Effector CD4-positive, alpha-beta T cell (primary cell): ENCODE measurements around the gene RAB8A.
A peak's percentile ranks its signal among the peaks of the same experiment; 100 is the strongest.
"Not testable (repeated sequence)": the region's sequence is repeated elsewhere in the genome, so short reads cannot be mapped to it uniquely, and the experiment has no call there.

ENCODE experiments used
- DNase-seq: peaks from one replicate; pipeline ENCODE4 v3.0.0-alpha.2; 2020

The RAB8A gene

DNA sequence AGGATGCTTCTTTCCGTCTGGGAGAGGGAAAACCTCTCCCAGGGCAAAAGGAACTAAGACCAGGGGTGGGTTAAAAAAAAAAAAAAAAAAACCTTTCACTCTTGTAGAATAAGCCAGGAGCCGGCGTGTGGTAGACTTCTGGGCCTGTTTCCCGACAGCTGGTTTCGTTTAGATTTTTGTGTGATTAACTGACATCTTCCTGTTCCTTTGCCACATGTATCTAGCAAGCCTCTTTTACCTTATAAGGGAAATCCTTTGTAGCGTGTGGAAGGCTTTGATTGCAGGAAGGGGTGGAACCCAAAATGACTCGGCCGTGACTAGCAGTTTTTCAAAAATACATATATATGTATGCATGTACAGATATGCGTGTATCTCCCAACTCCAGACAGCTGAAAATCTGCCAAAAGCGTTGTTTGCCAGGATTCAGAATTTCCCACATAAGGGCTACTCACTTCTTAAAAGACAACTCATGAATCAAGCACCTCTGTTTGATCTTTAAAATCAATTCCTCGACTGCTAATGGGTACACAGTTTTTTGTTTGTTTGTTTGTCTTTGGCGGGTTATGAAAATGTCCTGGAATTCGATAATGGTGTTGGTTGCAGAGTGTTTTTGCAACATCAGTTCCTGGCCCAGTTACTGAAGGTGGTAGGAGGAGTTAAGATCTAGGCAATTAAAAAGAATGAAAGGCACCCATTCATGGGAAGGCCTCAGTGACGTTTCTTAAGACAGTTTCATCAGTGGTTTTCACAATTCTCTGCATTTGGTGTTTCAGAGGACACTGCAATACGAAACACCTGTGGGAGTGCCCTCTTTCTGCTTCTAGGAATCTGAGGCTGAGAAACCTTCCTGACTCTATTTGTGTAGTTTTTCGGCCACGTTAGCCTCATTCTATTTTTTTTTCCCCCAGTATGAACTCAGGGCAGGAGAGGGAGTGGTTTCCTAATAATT is 32.7 kb upstream of the RAB8A start:
- peak; percentile 60 for DNase-seq

DNA sequence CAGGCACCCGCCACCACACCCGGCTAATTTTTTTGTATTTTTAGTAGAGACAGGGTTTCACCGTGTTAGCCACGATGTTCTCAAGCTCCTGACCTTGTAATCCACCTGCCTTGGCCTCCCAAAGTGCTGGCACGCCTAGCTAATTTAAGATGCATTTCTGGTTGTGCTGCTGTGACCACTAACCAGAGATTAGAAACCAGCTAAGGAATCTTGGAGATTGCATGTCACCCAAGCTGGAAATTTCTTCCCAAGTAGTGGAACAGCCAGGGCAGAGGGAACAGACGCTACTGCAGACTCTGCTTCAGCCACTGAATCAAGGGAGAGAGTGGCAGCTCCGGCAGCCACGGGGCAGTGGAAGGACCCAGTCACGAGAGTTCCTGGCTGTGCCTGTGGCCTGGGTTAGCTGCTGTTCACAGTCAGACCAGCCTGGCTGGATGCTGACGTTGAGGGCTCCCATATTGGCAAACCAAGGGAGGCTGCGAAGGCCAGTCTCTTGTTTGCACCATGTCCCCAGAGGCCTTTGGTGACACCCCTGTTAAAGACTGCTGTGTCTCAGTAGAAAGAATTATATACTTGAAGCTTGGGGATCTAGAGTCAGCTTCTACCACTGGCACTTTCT is 27.5 kb upstream of the RAB8A start:
- no peak for DNase-seq

DNA sequence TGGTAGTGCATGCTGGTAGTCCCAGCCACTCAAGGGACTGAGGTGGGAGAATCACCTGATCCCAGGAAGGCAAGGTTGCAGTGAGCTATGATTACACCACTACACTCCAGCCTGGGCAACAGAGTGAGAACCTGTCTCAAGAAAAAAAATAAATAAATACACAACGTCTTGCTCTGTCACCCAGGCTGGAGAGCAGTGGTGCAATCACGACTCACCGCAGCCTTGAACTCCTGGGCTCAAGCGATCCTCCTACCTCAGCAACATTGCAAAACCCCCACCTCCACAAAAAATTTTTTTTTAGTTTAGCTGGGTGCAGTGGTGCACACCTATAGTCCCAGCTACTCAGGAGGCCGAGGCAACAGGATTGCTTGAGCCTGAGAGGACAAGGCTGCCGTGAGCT is 26.6 kb upstream of the RAB8A start:
- no peak for DNase-seq

DNA sequence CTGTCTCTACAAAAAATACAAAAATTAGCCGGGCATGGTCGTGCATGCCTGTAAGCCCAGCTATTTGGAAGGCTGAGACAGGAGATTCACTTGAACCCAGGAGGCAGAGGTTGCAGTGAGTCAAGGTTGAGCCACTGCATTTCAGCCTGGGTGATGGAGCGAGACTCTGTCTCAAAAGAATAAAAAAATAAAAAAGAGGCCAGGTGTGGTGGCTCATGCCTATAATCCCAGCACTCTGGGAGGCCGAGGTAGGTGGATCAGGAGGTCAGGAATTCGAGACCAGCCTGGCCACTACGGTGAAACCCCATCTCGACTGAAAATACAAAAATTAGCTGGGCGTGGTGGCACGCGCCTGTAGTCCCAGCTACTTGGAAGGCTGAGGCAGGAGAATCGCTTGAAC is 24.3 kb upstream of the RAB8A start:
- not testable (repeated sequence) for DNase-seq

DNA sequence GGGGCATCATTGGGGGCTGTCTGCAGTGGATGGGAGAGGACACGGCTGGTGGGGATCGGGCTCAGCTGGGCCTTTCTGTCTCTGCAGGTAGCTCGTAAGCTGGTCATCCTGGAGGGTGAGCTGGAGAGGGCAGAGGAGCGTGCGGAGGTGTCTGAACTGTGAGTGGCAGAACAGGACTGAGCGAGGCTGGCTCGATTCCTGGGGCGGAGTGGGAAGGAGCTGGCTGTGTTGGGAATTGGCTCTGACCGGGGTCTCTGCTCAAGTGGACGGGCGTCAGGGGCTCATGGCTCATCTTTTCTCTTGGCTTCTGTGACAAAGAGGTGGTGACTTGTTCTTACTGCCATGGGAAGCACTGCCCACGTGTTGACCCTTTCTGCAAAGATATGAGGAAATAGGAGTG is 23.7 kb upstream of the RAB8A start:
- DNase-seq = no peak

DNA sequence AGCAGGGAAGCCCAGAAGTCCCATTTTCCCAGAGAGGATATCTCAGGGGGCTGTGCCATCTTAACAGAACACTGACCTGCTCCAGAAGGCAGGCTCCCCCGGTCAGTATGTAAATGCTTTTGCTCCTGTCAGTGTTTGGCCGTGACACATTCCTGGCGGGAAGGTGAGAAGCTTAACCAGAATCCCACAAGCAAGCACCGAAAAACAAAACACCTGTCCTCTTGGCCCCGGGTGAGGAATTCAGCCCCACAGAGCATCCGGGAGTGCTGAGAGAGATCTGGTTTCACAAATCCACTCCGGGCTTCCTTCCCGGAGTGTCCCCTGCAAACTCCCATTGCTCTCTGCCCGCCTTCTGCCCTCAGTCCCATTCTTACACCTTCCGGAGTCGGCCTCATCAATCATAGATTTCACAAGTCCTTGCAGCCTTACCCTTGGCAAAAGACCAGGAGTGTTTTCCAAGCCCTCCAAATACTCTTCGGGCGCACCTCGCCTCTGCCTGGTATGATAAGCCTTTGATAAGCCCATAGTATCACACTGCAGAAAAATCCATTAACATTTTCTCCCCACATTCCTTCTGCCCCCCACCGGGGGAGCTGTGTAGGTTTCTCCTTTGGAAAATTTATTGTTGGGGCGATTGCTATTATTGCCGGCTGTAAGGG is 23.2 kb upstream of the RAB8A start:
- DNase-seq = no peak

DNA sequence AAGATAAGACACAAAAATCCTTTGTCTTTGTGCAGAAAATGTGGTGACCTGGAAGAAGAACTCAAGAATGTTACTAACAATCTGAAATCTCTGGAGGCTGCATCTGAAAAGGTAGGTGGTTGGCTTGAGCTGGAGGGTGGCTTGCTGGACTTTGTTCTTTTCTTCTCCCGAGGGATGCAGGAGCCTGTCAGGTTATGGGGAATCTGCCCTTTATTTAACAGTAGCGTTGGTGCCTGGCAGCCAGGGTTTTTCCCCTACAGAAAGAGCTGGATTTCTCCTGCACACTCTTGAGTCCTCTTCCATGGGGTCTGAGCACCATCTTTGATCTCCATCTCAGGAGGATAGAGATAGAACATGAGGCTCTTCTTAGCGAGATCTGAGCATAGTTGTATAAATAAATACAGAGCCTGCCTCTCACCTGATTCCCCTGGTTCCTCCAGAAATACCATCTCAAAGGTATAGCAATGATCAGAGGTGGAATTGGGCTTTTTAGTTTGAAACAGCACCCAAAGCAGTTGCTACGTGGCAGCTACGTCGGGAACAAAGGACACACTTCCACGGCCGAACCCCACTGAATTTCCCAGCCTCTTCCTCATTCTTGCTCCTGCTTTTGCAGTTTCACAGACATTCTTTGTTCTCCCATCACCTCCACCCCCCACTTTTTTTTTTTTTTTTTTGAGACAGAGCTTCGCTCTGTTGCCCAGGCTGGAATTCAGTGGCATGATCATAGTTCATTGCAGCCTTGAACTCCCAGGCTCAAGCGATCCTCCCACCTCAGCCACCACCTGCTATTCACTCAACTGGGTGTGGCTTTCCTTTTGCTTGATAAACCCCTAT is 22.5 kb upstream of the RAB8A start:
- DNase-seq = no peak

DNA sequence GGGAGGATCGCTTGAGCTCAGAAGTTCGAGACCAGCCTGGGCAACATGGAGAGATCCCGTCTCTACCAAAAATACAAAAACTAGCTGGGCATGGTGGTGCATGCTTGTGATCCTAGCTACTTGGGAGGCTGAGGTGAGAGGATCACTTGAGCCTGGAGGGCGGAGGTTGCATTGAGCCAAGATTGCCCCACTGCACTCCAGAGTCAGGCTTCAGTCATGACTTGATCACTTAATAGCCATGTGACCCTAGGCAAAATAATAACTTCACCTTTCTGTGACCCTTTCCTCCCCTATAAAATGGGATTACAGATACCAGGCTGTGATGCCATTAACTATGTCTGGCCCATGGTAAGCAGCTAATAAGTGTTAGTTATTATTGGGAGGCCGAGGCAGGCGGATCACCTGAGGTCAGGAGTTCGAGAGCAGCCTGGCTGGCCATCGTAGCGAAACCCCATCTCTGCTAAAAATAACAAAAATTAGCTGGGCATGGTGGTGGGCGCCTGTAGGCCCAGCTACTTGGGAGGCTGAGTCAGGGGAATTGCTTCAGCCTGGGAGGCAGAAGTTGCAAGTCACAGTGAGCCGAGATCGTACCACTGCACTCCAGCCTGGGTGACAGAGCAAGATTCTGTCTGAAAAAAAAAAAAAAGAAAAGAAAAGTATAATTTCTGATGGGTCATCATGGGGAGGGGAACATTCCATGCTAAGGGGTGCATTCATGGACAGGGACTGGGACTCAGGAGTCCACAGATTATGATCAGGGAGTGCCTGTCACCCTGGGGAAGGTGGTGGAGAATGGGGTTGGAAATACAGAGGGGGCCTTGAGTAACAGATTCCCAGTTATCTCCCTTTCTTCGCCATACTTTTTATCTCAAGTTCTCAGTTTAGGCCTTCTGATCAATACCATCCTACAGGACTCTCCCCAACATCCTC is 19.9 kb upstream of the RAB8A start:
- DNase-seq = no peak

DNA sequence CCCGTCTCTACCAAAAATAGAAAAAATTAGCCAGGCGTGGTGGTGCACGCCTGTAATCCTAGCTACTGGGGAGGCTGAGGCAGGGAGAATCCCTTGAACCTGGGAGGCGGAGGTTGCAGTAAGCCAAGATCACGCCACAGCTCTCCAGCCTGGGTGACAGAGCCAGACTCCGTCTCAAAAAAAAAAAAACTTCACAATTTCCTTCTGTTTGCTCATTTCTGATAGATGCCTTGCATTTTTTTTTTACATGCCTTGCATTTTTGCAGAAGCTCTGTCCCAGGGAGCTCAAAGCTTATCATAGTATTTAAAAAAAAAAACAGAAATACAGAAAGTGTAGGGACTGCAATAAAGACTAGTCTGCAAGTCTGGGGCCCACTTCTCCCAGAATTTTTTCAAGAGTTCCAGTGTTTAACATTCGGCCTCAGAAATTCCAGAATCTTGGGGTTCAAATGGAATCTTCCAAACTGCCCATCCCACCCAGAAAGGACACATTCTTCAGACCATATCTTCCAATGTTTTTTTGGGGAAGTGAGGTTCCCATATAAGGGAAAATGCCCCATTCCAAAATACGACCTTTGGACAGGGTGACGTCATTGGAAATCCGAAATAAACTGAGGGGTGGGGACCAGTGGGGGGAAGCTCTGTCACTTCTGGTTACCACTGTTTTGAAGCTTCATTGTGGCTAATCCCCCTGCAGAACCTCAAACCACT is 17.2 kb upstream of the RAB8A start:
- DNase-seq = no peak

DNA sequence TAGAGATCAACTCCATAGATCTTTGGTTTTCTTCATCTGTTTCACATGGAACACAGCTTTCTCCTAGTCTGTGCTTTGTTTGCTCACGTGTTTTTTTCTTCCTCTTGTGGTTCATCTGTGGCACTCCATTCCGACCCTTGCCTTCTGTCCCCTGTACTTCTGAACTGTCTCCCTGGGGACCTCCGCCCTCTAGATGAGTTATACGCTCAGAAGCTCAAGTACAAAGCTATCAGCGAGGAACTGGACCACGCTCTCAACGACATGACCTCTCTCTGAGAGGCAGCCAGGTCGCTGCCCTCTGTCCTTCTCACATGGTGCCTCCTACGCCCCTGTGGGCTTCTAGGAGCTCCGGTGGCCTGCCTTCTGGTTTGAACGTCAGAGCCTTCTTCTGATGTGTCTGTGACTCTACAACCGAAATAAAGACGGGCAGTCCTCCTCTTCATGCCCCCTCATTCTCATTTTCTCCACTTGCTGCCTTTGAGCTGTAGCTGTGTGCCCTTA is 16.6 kb upstream of the RAB8A start:
- DNase-seq = no peak

DNA sequence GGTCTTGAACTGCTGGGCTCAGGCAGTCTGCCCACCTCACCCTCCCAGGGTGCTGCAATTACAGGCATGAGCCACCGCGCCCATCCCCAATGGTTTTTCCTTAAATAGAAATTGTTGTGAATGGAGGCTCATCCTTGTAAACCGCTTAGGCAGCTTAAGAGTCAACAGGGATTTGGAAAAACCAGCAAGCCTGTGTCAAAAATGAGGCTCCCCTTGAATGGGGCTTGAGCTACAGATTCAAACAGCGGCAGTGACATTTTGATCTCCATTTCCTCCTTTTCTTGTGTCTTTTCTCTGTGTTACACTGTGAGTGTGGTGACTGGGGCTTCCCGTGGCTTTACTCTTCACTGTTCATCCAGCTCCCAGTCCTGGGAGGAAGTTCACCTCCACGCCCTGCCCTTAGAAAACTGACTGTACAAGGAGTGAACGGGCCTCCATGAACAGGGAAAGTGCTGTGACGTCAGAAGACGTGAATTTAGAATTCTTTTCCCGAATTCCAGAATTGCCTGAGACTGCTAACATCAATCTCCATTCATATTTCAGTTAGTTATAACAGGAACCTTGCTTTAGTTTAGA is 15.3 kb upstream of the RAB8A start:
- no peak for DNase-seq

DNA sequence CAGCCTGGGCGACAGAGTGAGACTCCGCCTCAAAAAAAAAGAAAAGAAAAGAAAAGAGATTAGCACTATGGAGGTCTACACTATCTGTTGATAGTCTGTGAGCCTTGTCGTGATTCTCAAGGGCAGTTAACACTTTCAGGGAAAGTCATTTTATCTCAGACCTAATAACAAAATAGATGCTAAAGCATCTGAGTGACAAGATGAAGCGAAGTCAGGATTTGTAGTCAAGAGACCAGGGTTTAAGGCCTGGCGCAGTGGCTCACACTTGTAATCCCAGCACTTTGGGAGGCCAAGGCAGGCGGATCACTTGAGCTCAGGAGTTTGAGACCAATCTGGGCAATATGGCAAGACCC is 13.3 kb upstream of the RAB8A start:
- DNase-seq = no peak

DNA sequence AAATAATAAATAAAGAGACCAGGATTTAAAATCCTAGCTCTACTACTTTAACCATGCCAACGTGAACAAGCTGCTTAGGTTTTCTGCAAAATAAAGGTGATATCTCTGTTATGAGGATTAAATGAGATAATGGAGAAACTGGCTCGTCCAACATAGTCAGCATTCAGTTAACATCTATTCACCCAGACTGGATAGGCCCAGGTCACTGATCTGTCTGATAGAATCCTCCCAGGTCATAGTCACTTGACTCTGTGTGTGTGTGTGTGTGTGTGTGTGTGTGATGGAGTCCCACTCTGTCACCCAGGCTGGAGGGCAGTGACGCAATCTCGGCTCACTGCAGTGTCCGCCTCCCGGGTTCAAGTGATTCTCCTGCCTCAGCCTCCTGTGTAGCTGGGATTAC is 12.9 kb upstream of the RAB8A start:
- DNase-seq = no peak

DNA sequence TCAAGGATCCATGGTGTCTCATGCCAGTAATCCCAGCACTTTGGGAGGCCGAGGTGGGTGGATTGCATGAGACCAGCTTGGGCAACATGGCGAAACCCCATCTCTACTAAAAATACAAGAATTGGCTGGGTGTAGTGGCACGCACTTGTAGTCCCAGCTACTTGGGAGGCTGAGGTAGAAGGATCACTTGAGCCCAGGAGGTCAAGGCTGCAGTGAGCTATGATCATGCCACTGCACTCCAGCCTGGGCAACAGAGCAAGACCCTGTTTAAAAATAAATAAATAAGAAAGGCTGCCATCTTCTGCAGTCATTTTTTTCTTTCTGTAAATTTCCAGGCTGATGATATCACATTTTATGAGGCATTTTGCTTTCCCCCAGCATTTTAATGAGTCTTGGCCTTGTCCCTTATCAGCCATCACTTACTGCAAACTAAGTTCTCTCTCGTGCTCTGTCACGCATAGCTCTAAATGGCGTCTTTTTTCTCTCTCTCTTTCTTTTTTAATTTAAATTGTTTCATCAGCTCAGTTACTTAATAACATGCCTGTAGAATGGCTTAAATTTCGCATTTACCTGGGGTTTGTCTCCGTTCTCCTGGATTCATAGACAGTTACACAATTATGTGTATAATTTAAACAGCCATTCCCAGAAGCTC is 12.2 kb upstream of the RAB8A start:
- not testable (repeated sequence) for DNase-seq

DNA sequence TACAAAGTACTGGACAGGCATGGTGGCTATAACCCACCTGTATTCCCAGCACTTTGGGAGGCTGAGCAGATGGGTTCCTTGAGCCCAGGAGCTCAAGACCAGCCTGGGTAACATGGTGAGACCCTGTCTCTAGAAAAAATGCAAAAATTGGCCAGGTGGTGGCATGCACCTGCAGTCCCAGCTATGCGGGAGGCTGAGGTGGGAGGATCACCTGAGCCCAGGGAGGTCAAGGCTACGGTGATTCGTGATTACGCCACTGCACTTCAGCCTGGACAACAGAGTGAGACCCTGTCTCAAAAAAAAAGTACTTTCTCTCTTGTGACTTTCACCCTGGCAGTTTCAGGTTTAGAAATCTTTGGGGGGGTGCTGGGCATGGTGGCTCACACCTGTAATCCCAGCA is 11.2 kb upstream of the RAB8A start:
- no peak for DNase-seq

DNA sequence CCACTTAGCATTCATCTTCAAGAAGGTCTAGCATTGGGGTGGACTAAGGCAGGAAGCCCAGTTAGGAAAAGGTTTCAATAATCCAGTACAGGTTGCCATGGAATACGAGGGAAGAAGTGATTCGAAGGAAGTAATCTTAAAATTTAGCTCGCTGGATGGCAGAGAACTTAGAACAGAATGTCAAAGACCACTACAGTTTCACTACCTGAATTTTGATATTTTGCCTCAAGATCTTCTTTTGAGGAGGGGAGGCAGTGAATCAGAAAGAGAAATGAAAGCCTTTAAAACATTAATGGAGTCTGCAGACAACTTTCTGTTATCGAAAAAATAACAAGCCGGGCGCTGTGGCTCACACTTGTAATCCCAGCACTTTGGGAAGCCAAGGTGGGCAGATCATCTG is 7.0 kb upstream of the RAB8A start:
- DNase-seq = no peak

DNA sequence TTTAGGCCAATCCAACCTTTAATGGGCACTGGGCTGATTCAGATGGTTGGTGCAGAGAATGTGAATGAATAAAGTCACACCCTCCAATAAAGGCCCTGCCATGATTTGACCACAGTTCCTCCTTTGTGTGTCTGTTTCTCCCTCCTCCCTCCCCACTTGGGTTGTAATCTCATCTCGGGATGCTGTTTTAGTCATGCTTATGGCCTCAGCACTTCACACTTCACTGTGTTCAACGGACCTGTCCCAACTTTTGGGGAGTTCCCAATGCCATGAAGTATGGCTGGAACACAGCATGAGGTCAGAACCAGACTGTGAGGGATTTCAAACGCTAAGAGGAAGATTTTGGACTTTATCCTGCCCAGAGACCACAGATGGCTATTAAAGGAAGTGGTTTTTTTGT is 5.6 kb upstream of the RAB8A start:
- DNase-seq = no peak

DNA sequence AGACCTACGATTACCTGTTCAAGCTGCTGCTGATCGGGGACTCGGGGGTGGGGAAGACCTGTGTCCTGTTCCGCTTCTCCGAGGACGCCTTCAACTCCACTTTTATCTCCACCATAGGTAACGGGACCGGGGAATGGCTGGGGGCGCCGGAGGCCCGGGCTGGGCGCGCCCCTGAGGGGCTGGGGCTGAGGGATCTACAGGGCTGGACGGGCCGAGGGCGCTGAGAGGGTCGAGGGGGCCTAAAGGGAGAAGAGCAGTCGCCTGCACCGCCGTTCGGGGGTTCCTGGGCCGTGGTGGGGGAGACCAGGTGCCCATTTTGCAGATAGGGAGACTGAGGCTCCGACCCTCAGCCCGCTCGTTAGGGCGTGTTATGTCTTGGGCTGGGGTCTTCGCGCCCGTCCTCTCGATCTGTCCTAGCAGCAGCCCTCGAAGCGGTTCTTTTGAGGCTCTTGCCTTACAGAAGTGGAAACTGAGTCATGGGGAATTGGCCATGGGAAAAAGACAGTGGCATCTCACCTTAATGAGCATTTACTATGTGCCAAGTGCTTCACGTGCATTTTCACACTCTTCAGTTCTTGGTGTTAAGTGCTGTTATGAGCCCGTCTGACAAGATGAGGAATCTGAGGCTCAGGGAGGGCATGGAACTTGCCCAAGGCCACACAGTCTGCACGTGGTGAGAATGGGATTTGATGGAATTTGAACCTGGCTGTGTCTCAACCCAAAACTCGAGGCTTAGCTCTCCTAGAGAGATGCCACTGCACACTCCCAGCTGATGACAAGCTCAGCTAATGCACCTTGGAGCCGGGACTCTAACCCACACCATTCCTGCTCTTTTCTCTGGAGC is 442 bp downstream of the RAB8A start:
- no peak for DNase-seq

DNA sequence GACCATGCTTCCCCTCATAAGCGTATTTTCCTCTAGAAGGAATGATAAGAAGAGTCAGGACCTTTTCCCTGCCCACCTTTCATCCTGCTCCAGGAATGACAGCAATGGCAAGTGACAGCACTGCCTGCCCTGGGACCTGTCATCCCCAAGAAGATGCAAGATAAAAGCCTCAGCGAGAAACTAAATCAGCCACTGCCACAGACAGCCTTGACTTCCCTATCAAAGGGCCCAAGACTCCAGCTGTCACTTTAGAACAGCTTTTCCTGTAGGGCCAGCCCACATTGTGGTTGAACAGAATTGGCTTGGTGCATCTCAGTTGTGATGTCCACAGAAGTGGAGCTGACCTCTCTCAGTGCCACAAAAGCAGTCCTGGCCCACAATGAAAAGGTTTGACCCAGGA is 1.1 kb downstream of the RAB8A start:
- DNase-seq = no peak
